Parathyroid adenoma (tissue), 2 donors: ENCODE results near the gene PHGDH.
"Not testable (repeated sequence)": the region's sequence is repeated elsewhere in the genome, so short reads cannot be mapped to it uniquely, and the experiment has no call there.

Source experiments
- H2AFZ ChIP-seq: fragments of 300-600 bp; sonication (generic); one replicate; pipeline ENCODE4 v1.7.0; 2017; ENCODE audit warnings: antibody characterized with exemption, mild to moderate bottlenecking
- H3K27ac ChIP-seq: fragments of 300-600 bp; sonication (generic); one replicate; pipeline ENCODE4 v1.7.0; 2017
- H3K27me3 ChIP-seq: fragments of 300-600 bp; sonication (generic); one replicate; pipeline ENCODE4 v1.7.0; 2017; ENCODE audit warnings: low read length; ENCODE audit not compliant: control insufficient read depth, insufficient read depth
- H3K36me3 ChIP-seq: fragments of 300-600 bp; sonication (generic); one replicate; pipeline ENCODE4 v1.7.0; 2017; ENCODE audit warnings: low read length; ENCODE audit not compliant: control insufficient read depth, insufficient read depth
- H3K4me1 ChIP-seq: fragments of 300-600 bp; sonication (generic); one replicate; pipeline ENCODE4 v1.7.0; 2017; ENCODE audit warnings: control low read depth
- H3K4me2 ChIP-seq: fragments of 300-600 bp; sonication (generic); one replicate; pipeline ENCODE4 v1.7.0; 2017; ENCODE audit warnings: low read length
- H3K4me3 ChIP-seq: fragments of 300-600 bp; sonication (generic); one replicate; pipeline ENCODE4 v1.7.0; 2017; ENCODE audit warnings: low read depth, low read length
- H3K79me2 ChIP-seq: fragments of 300-600 bp; sonication (generic); one replicate; pipeline ENCODE4 v1.7.0; 2017; ENCODE audit warnings: control low read depth
- H3K9ac ChIP-seq: fragments of 300-600 bp; sonication (generic); one replicate; pipeline ENCODE4 v1.7.0; 2017; ENCODE audit warnings: mild to moderate bottlenecking
- H3K9me3 ChIP-seq: fragments of 300-600 bp; sonication (generic); one replicate; pipeline ENCODE4 v1.7.0; 2017; ENCODE audit warnings: low read length; ENCODE audit not compliant: control insufficient read depth
- CTCF ChIP-seq: fragments of 300-600 bp; sonication (generic); IDR thresholded peaks from one replicate; pipeline ENCODE4 v1.7.0; 2017; ENCODE audit warnings: antibody characterized with exemption, mild to moderate bottlenecking
- donor health status: primary hyperparathyroidism.

Gene PHGDH

GRCh38 chr1:119689511-119689910 is 22.2 kb upstream of the PHGDH start:
- Histone ChIP-seq H3K4me2 (no peak overlapping the region), H3K36me3 (no peaks in the 10 kb centered on the region), H2AFZ (no peak overlapping the region), H3K79me2 (no peaks in the 10 kb centered on the region), H3K27ac (no peak overlapping the region), H3K9me3 (no peaks in the 10 kb centered on the region), H3K27me3 (no peaks in the 10 kb centered on the region), H3K9ac (no peak overlapping the region), H3K4me3 (no peak overlapping the region), H3K4me1 (peaks cover 12% of the 10 kb centered on the region)
- no peak for TF ChIP-seq CTCF

GRCh38 chr1:119696863-119697262 is 14.9 kb upstream of the PHGDH start:
- not testable (repeated sequence) for H3K9ac ChIP-seq, H3K27ac ChIP-seq

GRCh38 chr1:119697598-119697997 is 14.1 kb upstream of the PHGDH start:
- no peak for TF ChIP-seq CTCF
- H3K27ac ChIP-seq = no peak overlapping the region
- no peaks in the 10 kb centered on the region for H3K79me2 ChIP-seq
- no peaks in the 10 kb centered on the region for H3K4me1 ChIP-seq
- H2AFZ ChIP-seq = peak overlapping the region; percentile 39
- no peaks in the 10 kb centered on the region for H3K27me3 ChIP-seq
- no peak overlapping the region for H3K4me2 ChIP-seq
- H3K4me3 ChIP-seq = no peak overlapping the region
- no peak overlapping the region for H3K9ac ChIP-seq
- H3K36me3 ChIP-seq = no peaks in the 10 kb centered on the region
- no peaks in the 10 kb centered on the region for H3K9me3 ChIP-seq

More at GRCh38 chr1:119696863-119697262, 14.9 kb upstream of the PHGDH start:
- not testable (repeated sequence) for H3K27me3 ChIP-seq, H3K4me1 ChIP-seq, H3K9me3 ChIP-seq, H3K36me3 ChIP-seq, H3K79me2 ChIP-seq, H3K4me2 ChIP-seq, H3K4me3 ChIP-seq
- H2AFZ ChIP-seq = peak overlapping the region; percentile 71

DNA sequence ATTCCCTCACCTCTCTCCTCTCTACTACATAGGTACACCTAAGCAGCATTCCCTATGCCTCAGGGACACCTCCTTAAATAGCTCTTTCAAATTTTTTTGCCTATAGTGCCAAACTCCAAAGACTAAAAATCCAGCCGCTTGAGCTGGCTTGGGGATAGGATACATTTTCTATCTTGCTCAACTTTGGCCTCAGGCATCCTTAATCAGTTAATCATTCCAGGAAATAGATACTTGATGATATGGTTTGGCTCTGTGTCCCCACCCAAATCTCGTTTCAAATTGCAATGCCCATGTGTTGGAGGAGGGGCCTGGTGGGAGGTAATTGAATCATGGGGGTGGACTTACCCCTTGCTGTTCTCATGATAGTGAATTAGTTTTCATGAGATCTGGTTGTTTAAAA is 11.4 kb upstream of the PHGDH start:
- H3K4me1 ChIP-seq = no peaks in the 10 kb centered on the region
- no peaks in the 10 kb centered on the region for H3K9me3 ChIP-seq
- no peaks in the 10 kb centered on the region for H3K36me3 ChIP-seq
- no peak overlapping the region for H3K9ac ChIP-seq
- no peak overlapping the region for H3K4me3 ChIP-seq
- H2AFZ ChIP-seq = no peak overlapping the region
- no peak for TF ChIP-seq CTCF
- no peak overlapping the region for H3K27ac ChIP-seq
- H3K79me2 ChIP-seq = no peaks in the 10 kb centered on the region
- no peak overlapping the region for H3K4me2 ChIP-seq
- no peaks in the 10 kb centered on the region for H3K27me3 ChIP-seq

DNA sequence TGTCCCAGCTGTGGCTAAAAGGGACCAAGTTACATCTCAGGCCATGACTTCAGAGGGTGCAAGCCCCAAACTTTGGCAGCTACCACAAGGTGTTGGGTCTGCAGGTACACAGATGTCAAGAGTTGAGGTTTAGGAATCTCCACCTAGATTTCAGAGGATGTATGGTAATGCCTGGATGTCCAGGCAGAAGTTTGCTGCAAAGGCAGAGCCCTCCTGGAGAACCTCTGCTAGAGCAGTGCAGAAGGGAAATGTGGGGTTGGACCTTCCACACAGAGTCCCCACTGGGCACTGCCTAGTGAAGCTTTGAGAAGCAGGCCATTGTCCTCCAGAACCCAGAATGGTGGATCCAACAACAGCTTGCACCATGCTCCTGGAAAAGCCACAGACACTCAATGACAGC is 10.1 kb upstream of the PHGDH start:
- H3K79me2 ChIP-seq = no peaks in the 10 kb centered on the region
- no peak overlapping the region for H3K27ac ChIP-seq
- H3K36me3 ChIP-seq = no peaks in the 10 kb centered on the region
- no peaks in the 10 kb centered on the region for H3K9me3 ChIP-seq
- H3K27me3 ChIP-seq = no peaks in the 10 kb centered on the region
- H3K4me3 ChIP-seq = no peak overlapping the region
- no peak overlapping the region for H3K4me2 ChIP-seq
- H3K4me1 ChIP-seq = no peaks in the 10 kb centered on the region
- H2AFZ ChIP-seq = no peak overlapping the region
- TF ChIP-seq CTCF = no peak
- no peak overlapping the region for H3K9ac ChIP-seq
